HG03378 (cell line): Measurements from ENCODE around the gene CBLN3.
A peak's percentile ranks its signal among the peaks of the same experiment; 100 is the strongest.

ENCODE experiments used
- ATAC-seq: cut with Tn5 transposase; IDR thresholded peaks from one replicate; pipeline ENCODE4 v1.9.1; 2021; ENCODE audit warnings: mild to moderate bottlenecking, moderate library complexity; ENCODE audit not compliant: unreplicated experiment

CBLN3 gene

DNA sequence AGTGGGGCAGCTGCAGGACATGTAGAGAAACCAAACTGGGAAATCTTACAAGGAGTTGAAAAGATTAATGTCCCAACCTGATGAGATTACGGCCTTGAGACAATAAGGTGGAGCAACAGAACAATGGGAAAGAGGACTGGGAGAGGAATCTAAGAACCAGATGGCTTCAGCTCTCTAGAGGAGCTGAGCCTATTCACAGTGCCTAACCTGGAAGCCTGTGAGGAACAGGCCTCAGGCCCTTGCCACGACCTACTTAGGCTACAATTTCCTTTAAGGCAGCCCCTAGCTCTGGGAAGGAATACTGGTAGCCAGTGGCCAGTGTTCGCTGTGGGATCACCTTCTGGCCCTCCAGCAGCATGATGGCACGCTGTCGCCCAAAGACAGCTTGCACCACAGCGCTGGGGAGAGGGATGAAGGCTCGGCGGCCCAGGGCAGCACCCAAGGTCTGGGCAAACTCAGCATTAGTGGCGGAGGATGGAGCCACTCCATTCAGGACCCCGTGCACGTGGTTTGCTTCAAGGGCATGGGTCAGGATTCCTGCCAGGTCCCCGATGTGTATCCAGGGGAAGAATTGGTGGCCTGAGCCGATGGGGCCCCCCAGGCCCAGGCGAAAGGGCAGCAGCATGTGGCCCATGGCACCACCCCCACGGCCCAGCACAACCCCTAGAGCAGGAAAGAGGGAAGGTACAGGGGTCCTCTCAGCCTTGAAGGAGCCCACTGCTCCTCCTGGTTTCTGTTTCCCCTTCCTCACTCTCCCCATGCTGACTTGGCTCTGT, 10.6 kb upstream of the CBLN3 start:
- ATAC-seq = no peak

DNA sequence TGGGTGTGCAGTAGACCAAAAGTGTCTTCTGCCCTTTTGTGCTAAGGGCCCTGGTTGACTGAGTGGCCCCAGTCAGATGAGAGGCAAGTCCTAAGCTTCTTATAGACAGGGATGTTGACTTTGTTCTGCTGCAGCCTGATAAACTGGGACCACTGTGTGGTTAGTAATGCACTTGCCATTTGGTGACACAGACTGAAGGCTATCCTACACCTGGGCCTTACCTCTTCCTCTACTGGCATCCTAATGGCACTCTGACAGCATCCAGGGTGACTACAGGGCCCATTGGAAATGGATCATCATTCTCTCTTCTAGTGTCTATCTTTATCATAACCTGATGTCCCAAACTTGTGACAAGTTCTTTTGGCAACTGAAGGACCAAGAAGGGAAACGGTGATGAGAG, 9.8 kb upstream of the CBLN3 start:
- no peak for ATAC-seq

DNA sequence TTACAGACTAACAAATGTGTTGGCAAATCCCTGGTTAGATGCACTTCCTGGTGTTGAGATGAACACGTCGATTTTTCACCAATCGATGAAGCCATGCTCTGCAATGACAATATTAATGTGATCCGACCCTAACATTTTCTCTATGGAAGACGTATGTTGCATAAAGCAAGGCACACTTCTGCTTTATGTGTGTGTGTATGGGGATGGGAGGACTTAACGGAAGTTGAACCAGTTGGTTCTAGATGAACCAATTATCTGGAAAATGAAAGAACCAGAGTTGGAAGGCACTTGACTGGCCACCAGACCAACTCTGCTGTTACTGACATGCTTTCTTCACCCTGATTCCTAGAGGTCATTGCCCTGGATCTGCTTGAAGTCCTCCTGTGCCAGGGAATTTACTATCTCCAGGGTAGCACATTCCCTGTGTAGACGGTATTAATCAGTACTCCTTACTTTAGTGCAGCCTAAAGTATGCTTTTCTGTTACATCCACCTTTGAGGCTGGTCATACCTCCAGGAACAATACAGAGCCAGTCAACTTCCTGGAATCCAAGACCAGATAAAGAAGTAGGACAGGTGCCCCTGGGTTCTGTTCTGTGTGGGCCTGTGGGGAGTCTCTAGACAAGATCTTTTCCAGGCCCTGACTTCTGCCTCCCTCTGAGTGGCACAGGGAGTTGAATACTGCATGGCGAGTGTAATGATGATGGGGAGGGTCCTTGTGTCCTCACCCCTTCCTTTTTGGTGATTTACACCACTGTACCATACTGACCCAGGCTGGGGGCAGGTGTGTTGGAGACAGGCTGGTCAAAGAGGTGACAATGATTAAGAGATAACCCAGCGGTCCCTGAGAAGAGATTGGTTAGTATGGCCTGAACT, 9.0 kb upstream of the CBLN3 start:
- no peak for ATAC-seq

DNA sequence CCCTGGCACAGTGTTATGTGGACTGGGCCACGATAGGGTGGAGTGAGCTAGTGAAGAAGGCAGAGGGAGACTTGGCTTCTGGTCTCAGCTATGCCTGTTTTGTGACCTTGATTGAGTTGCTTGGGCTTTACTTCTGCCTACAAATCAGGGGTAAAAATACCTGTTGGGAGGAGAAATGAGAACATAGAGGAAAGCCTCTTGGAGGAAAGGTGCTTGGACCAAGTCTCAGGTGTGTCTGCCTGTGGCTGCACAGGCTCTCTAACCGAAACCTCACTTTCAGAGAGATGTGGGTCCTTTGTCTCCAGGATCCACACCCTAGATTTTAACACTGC, 8.2 kb upstream of the CBLN3 start:
- ATAC-seq = no peak

DNA sequence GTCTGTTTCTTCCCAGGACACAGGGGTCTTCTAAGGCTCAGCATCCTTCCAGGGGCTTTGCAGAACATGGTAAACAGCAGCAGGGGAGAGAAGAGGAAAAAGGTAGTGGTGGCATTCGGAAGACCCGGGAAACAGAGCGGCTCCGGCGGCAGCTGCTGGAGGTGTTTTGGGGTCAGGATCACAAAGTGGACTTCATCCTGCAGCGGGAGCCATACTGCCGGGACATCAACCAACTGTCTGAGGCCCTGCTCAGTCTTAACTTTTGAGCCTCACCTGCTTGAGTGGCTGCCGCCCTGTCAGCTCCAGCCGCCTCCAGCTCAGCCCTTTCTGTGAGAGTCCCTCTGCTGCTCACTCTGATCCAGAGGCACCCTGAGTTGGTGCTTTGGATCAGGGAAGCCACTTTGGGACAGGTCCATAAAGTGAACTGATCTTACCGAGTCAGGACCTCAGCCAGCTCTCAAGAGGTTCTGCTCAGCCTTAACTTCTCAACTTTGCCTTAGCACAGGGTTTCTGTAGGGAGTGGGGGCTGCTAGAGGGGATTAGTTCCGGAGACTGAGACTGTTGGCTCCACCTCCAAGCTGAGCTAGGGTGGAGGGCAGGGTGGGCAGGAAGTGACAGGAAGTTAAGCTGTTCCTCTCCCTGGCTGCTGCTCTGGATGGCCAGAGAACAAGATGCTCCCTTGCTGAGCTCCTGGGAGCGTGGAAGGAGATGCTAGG, 7.7 kb upstream of the CBLN3 start:
- no peak for ATAC-seq

DNA sequence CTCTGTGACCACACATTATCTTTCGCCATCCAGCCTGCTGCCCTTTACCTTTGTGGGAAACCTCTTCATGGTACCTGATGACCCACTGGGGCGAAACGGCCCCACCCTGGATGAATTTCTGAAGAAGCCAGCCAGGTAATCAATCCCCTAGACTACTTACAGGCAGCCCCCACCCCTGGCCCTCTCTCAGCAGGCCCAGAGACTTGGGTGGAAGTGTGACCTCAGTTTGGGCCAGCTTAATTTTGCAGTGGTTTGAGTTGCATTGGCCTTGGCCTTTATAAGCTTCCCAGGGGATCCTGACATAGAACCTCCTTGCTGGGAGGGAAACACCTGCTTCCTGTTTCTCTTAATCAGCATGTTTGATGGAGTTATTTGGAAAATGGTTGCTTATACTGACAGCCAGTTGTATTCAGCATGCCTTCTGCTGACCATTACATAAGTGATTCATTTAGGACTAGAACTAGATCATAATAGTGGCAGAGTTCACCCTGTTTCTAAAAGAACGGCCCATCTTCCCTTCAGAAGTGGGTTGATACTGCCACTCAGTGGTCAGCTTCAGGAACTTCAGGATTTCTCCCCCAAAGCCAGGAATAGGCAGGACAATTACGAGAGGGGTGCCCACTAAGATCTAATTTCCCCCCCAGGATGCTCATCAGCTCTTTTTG, 7.0 kb upstream of the CBLN3 start:
- peak; percentile 42 for ATAC-seq

DNA sequence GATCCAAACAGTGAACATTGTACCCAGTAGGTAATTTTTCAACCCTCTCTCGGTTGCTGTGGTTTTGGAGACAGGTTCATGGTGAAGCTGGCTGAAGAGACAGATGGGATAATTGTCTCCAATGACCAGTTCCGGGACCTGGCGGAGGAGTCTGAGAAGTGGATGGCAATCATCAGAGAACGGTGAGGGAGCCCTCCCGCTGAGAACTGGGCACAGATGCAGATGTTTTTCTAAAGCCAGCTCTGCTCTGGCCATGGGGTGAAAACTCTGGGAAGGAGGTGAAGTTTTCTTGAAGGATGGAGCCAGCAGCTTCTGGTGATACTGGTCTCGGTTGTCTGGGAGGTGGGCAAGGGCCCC, 6.5 kb upstream of the CBLN3 start:
- no peak for ATAC-seq

DNA sequence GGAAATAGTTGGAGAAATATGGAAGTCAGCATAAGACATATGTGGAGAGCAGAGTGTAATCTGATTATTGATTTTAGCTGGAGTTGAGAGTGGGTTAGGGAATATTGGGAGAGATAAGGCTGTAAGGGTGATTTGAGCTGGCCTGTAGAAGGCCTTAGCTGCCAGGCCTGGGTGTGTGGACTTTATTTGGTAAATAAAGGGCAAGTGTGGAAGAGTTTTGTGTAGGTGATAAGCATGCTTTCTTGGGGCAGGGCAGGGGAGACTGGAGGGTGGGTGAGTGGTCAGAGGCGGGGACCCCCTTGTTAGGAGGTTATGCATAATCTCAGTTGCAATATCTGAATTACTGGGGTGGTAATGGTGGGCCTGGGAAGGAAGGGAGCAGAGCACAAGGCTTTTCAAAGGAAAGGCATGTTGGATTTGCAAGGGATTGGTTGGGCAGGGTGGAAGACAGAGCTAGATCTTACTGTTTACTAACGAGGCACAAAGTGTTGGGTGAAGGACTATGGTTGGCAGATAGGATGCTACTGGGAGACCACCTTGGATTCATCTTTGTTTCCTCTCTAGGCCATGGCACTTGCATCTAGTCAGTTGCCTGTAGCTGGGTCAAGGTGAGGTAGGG, 5.8 kb upstream of the CBLN3 start:
- ATAC-seq = no peak

DNA sequence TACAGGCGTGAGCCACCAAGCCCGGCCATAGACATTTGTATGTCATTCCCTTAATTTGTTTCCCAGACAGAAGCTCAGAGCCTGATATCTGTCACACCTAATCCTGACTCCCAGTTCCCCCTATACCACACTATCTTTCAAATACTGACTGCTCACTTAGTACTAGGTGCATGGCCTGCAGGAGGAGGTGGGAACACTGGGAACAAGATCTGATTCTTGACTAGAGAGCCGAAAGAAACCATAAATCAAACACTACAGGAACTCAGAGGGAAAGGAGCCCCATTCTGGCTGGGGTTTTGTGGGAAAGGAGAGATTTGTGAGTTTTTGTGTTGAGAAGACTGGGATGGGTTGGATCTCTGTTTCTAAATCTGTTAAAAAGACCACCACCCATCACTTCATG, 5.2 kb upstream of the CBLN3 start:
- ATAC-seq = no peak

DNA sequence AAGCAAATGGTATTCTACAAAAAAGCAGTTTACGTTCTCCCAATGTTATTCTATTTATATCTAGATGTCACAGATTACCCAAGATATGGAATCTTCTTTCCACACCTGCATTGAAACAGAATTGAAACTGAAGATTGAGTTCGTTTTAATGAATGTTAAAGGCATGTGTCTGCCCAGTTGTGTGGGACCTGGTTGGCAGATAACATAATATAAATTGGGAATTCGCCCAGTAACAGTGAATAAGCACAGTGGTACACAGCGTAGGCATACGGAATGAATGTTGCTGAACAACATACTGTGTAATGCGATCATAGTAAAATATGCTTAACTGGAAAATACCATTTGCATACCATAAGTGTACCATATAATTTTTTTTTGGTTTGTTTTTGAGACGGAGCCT, 4.6 kb upstream of the CBLN3 start:
- ATAC-seq = no peak

DNA sequence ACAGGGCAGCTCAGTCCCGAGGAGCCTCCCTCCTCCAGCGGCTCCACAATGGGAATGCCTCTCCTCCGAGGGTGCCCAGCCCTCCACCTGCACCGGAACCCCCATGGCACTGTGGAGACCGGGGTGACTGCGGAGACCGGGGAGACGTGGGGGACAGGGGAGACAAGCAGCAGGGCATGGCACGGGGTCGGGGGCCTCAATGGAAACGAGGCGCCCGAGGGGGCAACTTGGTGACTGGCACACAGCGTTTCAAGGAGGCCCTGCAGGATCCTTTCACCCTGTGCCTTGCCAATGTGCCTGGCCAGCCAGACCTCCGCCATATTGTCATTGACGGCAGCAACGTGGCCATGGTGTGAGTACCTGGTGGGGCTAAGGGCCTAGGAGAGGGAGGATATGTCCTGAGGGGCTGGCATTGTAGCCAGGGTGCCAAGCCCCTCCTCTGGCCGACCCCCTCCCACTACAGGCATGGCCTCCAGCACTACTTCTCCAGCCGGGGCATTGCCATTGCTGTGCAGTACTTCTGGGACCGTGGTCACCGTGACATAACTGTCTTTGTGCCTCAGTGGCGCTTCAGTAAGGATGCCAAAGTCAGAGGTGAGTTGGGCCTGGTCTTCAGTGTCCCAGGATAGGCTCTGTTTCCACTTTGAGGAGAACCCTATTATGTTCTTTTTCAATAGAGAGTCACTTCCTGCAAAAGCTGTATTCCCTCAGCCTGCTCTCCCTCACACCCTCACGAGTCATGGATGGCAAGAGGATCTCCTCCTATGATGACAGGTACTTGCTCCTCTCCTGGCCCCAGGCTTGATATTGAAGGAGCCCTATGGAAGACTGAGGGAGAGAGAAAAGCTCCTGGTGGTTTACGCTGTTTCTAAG, 3.0 kb upstream of the CBLN3 start:
- ATAC-seq = no peak

DNA sequence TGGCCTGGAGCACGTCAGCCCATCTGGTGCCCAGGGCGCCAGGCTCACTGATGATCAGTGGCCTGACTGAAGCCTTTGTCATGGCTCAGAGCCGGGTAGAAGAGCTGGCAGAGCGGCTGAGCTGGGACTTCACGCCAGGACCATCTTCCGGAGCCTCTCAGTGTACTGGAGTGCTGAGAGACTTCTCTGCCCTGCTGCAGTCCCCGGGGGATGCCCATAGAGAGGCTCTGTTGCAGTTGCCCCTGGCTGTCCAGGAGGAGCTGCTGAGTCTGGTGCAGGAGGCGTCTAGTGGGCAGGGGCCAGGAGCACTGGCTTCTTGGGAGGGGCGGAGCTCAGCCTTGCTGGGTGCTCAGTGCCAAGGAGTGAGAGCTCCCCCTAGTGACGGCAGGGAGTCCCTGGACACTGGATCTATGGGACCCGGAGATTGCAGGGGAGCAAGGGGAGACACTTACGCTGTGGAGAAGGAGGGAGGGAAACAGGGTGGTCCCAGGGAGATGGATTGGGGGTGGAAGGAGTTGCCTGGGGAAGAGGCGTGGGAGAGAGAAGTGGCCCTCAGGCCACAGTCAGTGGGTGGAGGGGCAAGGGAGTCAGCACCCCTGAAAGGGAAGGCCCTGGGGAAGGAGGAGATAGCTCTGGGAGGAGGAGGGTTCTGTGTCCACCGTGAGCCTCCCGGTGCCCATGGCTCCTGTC, 2.2 kb upstream of the CBLN3 start:
- peak; percentile 62 for ATAC-seq

DNA sequence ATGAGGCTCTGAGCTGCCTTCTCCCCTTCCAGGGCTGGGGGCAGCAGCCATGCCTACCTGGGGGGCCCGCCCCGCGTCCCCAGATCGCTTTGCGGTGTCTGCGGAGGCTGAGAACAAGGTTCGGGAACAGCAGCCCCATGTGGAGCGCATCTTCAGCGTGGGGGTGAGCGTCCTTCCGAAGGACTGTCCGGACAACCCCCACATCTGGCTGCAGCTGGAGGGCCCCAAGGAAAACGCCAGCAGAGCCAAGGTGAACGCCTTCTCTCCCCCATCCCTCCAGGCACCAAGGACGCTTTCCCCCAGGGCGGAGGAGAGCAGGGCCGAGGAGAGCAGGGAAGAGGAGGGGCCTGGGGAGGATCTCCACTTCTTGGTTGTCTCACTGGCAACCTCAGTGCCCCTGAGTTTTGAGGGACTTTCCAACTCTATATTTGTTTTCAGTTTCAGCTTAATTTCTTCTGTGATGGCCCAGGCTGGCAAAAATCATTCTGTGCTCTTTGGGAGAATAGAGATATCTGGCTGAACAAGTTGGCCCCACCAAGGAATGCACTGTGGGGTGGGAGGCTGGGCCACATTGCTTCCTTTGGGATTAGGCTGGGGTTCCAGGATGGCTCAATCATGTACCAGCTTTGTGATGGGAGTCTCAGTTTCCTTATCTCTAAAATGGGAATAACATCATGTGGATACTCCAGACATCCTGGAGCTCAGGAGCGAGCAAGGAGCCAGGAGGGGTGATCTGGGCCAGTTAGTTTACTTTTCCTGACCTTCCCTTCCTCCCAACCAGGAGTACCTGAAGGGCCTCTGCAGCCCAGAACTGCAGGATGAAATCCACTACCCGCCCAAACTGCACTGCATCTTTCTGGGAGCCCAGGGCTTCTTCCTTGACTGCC, 1.5 kb upstream of the CBLN3 start:
- peak; percentile 34 for ATAC-seq

DNA sequence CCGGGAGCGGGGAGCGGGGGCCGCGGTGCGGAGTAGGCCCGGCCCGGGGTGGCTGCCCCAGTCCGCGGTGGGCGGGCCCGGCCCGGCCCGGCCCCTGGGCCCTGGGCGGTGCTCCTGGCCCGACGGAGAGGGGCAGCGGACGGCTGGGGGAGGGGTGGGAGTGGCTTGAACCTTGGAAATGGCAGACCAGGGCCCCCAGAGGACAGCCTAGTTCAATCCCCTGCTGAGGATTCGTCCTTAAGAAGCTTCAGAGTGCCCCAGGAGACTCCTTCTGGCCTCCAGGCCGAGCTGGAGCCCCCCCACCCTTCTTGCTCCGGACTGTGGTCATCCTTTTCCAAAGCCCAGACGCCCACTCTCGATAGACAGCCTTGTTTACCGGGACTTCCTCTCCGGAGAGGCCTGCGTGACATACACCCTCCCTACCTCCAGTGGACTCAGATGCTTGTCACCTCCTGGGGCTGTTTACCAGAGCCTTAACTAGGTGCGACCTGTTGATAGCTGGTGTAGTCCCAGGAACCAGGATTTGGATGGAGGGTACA, 744 bp upstream of the CBLN3 start:
- peak; percentile 38 for ATAC-seq

DNA sequence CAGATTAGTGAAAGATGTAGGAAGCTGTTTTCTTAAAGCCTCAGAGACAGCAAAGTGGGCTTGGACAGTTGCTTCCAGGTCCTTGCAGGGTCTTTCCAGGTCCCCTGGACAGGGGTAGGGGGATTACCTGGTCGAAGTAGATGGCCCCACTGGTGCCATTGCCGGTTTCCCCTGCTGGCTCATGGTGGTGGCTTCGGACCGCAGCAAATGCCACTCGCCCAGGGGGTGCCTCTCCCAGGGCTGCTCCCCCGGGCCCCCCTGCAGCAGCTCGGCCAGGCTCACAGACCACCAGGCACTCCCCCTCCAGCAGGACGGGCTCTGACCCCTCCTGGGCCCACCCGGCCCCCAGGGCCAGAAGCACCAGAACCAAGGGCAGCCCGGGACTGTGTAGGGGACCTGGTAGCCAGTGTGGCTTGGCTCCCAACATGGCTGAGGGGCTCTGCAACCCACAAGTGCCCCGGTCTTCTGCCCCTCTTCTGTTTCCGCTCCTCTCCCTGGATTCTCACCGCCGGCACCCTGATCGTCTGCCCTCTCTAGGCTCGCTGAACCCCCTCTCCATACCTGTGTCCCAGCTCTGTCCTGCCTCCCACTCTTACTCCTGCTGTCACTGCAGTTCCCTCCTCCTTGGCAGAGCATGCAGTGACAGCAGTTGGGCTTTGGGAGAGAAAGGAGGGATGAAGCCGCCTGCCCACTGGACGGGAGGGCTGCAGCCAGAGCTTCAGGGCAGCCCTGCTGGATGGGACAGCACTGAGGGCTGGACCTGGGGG, 657 bp downstream of the CBLN3 start:
- ATAC-seq = no peak

DNA sequence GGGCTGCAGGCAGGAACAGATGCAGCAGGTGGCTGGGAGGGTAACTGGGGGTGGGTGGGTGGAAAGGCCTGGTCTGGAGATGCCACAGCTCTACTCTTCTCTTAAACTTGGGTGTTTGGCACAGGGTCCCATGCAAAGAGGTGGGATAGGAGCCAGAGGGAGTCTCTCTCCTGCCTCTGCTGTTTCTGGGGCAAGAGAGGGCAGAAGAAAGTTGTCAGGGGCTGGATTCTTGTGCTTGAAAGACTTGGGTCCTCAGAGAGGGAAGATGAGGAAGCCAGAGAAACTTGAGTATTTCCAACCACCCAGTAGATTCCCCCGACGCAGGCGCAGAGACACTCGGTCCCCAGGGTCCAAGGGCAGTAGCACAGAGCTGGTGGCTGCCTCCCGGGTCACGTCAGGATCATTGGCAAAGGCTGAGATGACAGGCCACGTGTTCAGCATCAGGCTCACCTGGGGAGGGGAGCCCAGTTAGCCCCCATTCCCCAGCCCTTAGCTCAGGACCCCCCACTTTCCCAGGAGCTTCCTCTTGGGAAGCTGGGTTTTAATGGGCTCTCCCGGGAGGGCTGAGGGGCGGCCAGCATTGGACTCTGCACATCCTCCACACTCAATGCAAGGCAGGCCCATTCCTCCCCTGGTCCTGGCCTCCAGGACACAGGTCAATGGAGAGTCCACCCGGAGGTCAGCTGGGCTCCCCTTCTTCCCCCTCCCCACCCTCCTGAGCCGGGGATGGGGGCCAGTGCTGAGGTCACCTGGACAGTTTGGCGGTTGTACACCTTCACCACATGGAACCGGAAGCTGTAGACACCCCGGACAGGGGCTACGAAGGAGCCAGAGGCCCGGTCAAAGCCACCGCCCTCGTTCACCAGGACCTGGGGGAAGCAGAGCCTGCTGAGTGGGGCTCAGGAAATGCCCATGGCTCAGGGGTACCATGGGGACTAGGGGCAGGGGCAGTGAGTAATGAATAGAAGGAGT, 1.6 kb downstream of the CBLN3 start:
- no peak for ATAC-seq
